GM08714 (cell line): ENCODE measurements around the gene PIGZ.

ENCODE experiments used
- H3K4me3 ChIP-seq: fragments of 200-500 bp; sonication (Bioruptor generic); 2 replicates; pipeline ENCODE4 v1.5.1; 2014; ENCODE audit warnings: mild to moderate bottlenecking, low read length, inconsistent platforms
- ZNF274 ChIP-seq: IDR thresholded peaks from 2 replicates; pipeline ENCODE4 v1.6.1; 2012; ENCODE audit warnings: mild to moderate bottlenecking, low read depth, low read length

The PIGZ gene

DNA sequence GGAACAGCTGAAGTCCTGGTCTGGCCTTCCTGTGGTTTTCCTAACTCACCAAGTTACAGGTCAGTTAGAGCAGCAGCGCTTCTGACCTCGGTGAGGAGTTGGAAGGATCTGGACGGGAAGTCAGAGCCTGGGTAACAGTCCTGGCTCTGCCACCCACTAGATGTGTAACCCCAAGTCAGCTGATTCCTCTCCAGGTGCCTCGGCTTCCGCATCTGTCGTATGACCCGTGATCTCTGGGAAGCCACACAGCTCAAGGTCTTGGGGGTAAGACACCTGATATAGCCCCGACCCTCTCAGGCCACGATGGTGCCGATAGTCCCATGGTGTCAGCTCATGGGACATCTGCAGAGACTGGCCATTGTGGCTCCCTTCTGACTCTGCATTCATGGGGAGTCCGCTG lies 8.3 kb upstream of the PIGZ start:
- H3K4me3 ChIP-seq: no peak overlapping the region
- TF ChIP-seq ZNF274: no peak

DNA sequence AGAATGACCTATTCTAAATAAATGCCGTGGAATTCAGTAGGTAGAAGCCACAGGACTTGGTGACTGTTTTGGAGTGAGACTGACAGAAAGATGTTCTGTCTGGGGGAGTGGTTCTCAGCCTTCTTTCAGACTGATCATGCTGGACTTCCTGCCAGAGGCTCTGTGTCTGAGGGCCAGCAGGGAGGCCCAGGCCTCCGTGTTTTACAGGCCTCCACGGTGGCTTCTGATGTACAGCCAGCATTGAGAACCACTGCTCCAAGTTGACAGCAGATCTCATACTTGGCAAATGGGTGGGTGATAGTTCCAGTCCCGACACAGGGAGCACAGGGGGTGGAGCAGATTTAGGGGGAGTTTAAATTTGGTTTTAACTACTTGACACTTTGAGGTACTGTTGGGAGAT lies 6.7 kb upstream of the PIGZ start:
- no peak overlapping the region for H3K4me3 ChIP-seq
- TF ChIP-seq ZNF274: no peak

DNA sequence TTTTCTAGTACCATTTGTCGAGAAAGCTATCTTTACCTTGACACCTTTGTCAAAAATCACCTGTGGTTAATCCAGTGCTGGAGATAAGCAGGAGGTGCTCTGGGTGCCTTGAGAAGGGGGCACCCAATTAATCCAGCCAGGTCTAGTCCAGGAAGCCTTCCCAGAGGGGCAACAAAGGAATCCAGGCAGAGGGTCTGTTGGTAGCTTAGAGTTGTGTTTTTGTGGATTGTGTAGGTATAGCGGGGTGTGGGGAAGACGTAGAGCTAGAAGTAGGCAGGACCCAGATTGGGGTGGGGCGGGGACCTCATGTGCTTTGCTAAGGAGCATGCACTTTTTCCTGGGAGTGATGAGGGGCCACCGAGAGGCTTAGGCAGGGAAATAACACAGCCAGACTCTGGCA lies 6.0 kb upstream of the PIGZ start:
- no peak overlapping the region for H3K4me3 ChIP-seq
- no peak for TF ChIP-seq ZNF274

GRCh38 chr3:196971094-196971698 lies 2.6 kb upstream of the PIGZ start:
- no peak for TF ChIP-seq ZNF274
- no peak overlapping the region for H3K4me3 ChIP-seq

DNA sequence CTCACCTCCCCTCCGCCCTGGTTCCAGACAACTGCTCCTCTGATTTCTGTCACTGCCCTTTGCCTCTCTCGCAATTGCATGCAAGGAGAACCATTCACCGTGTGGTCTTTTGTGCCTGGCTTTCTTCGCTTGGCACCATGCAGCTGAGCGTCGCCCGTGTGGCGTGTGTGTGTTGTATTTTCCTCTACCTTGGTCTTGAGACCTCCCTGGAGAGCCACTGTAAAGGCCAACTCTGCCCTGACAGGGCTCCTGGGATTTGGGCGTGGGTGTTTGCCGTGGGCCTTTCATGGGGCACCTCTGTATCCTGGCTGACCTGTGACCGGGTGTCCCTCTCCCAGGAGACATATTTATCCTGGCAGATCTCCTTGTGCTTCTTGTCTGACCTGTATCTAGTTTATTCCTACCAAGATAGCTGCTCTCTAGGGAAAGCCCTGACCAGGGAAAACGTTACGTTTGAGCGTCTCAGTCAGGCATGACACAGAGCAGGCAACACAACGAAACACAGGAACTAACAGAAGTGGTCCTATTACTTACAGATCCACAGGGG lies 2.0 kb upstream of the PIGZ start:
- no peak for TF ChIP-seq ZNF274
- no peak overlapping the region for H3K4me3 ChIP-seq

DNA sequence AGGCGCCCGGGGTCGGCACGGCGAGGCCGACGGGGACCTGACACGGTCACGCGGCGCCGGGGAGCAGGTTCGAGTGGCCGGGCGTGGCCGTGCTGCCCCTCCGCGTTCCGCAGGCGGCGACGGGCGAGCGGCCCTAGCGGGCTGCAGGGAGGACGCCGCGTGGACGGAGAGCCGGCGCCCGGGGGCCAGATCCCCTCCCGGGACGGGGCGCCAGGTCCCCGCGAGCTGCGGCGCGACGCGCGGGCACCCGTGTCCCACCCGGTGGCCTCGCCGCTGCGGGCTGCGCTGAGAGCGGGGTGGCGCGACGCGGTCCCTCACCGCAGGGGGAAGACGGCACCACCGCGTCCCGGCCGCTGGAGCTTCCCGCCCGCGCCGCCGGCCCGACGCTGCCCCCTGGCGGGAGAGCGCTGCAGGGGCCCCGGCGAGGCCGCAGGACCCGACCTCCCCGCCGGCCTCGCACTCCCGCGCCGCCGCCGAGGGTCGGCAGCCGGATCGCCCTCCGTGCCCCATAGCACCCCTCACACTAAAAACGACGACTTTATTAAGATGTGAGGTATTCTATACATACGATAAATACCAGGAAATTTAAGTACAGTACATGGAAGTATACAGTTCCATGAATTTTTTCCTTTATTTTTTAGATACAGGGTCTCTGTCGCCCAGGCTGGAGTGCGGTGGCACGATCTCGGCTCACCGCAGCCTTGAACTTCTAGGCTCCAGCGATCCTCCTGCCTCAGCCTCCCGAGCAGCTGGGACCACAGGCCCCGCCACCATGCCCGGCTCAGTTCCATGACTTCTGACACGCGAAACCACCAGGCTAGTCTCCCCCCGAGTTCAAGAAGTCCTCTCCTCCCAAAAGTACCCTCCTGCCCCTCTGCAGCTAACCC lies 1.3 kb upstream of the PIGZ start:
- TF ChIP-seq ZNF274: no peak
- peak overlapping the region; percentile 82 for H3K4me3 ChIP-seq

DNA sequence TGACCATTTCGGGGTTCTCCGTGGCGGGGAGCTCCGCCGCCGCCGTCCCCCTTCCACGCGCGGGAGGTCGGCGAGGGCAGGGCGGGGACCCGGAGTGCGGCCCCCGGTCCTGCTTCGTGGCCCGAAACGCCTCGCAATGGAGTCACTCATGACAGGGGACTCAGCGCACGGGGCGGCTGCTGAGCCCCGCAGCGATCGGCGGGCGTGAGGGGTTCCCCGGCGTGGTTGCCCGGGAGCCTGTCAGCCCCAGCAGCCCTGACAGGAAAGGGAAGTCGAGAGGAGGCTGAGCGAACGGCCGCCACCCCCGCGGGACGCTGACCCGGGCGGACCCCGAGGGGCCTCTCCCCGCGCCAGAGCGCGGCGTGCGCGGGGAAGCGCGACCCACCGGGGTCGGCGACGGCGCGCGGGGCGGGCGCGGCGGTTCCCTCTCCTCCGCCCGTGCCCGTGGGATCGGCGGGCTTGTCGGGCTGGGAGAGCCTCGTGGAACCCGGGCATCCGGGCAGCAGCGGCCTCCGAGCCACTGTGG lies 564 bp upstream of the PIGZ start:
- H3K4me3 ChIP-seq: peak overlapping the region; percentile 82
- no peak for TF ChIP-seq ZNF274

GRCh38 chr3:196967412-196968232 lies 1.0 kb downstream of the PIGZ start:
- H3K4me3 ChIP-seq: peak overlapping the region; percentile 82; the same call in 1 of the 2 replicates
- TF ChIP-seq ZNF274: no peak

DNA sequence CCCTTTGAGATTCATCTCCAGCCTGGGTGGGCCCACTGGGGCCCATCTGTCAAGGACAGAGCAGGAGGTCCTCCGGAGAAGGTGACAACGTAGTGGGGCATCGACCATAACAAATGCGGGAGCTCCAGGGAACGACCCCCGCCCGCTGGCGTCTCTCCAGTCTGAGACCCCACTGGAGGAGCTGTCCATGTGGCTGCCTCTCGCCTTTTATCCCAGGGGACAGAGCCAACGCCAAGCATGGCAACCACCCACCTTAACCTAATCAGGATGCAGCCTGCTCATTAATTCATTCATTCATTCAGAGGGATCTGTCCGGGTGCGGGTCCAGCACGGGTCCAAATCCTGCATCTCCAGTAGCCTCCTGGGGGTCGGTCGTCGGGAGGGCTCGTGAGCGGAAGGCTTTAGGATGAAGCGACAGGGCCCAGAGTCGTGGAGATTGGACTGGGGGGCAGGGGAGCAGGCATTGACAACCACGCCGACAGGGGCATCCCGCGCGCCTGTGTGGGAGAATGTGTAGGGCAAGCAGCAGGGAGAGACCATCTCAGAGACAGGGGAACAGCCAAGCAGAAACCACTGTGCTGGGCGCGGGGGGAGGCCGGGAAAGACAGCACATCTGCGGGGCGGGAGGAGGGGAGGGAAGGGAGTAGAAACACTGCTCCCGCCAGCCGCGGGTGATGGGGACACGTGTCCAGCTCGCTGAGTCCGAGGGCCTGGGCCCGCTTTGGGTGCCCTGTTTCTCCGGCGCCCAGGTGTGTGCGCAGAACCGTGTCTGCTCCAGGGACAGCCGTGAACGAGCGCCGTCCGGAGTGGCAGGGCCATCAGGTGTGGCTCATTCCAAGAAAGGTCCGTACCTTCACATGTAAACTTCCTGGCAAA lies 1.9 kb downstream of the PIGZ start:
- H3K4me3 ChIP-seq: no peak overlapping the region
- no peak for TF ChIP-seq ZNF274

DNA sequence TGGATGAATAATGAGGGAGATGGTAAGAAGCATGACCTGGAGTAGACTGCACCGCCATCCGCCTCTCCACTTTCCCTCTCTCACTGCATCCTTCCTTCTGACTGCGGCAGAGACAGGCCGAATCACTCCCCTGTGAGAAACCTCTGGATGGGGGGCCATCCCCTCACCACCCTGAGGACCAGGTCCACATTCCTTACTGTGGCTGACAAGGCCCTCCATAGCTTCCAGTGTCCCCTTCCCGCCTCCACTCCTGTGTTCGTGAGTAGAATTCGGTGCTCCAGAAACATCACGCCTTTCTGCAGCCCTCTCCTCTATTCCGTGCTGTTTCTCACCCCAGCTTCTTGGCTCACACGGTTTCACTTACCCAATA lies 2.8 kb downstream of the PIGZ start:
- no peak overlapping the region for H3K4me3 ChIP-seq
- TF ChIP-seq ZNF274: no peak

- H3K4me3 ChIP-seq: no peak overlapping the region
- no peak for TF ChIP-seq ZNF274
Measured at GRCh38 chr3:196965112-196965803, 3.4 kb downstream of the PIGZ start.

DNA sequence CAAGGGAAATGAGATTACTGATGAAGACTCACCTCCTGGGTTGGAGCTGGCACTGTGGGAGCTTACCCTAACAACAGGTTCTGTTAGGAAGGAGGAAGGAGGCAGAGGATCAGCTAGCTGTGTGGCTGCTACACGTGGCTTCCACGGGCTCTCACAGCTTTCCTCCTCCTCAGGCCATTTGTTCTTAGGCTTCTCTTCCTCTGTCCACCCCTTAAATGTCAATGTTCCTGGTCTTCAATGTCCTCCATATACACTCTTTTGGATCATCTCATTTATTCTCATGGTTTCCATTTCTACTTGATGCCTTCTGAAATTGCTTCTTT lies 5.0 kb downstream of the PIGZ start:
- TF ChIP-seq ZNF274: no peak
- H3K4me3 ChIP-seq: no peak overlapping the region
